H1 (cell line): Measurements from ENCODE around the gene PDZD8.

Source experiments
- EP300 ChIP-seq, 2 experiments: IDR thresholded peaks; 1 replicate in 1 of 2; 2 replicates in 1 of 2; pipeline ENCODE4 v1.6.1; 2011 to 2012; ENCODE audit warnings: low read depth in 2 of 2, low read length in 2 of 2, mild to moderate bottlenecking in 2 of 2, borderline replicate concordance in 1 of 2, inconsistent platforms in 1 of 2, moderate library complexity in 1 of 2
- JUND ChIP-seq: IDR thresholded peaks from 2 replicates; pipeline ENCODE4 v1.6.1; 2011; ENCODE audit warnings: mild to moderate bottlenecking, improper control_type of control experiment, low read length
- POLR2A ChIP-seq, 2 experiments: IDR thresholded peaks; 1 replicate in 1 of 2; 2 replicates in 1 of 2; pipeline ENCODE4 v1.6.1; 2011; ENCODE audit warnings: low read depth in 2 of 2, low read length in 2 of 2, mild to moderate bottlenecking in 2 of 2; ENCODE audit errors: control extremely low read depth in 1 of 2
- POLR2AphosphoS5 ChIP-seq: IDR thresholded peaks from 2 replicates; pipeline ENCODE4 v1.6.1; 2011; ENCODE audit warnings: low read depth, low read length
- RXRA ChIP-seq: IDR thresholded peaks from 2 replicates; pipeline ENCODE4 v1.6.1; 2011; ENCODE audit warnings: low read depth, mild to moderate bottlenecking, low read length, moderate library complexity; ENCODE audit not compliant: insufficient read depth
- SIX5 ChIP-seq: IDR thresholded peaks from 2 replicates; pipeline ENCODE4 v1.6.1; 2011; ENCODE audit warnings: mild to moderate bottlenecking, low read depth, low read length
- SP1 ChIP-seq: IDR thresholded peaks from 2 replicates; pipeline ENCODE4 v1.6.1; 2011; ENCODE audit warnings: low read depth, low read length
- TF ChIP-seq, protein P1 (sequence below), 3 experiments: IDR thresholded peaks; 1 replicate in 2 of 3; 2 replicates in 1 of 3; pipeline versions ENCODE4 v1.5.1 to v1.6.1; 2011; ENCODE audit warnings: low read length in 3 of 3, mild to moderate bottlenecking in 3 of 3, inconsistent platforms in 2 of 3, low read depth in 1 of 3, moderate library complexity in 1 of 3; ENCODE audit not compliant: insufficient read depth in 1 of 3; ENCODE audit errors: control extremely low read depth in 1 of 3

DNA sequence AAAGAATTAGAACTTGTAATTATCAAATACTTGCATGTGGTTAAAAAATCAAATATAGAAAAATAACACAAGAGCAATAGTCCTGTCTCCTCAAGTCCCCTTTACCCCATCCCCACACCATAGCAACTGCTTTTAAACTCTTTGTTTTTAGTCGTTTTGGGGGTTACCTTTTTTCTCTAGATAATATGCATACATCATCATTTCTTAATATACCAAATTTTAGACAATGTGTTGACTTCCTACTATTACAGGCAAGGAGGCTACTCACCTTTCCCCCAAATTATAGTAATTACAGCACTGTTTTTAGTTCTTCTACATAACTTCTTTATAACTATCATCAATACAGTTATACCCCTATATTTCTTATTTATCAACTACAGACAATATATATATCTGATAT lies 77.0 kb downstream of the PDZD8 start:
- TF ChIP-seq RXRA (no peak), POLR2AphosphoS5 (no peak), JUND (no peak), EP300 (IDR thresholded peaks at IDR 0.05; ENCODE audit: borderline replicate concordance in 1 of 2, low read depth in 2 of 2, low read length in 2 of 2) (no peak), POLR2A (IDR thresholded peaks at IDR 0.05; ENCODE audit: control extremely low read depth in 1 of 2, low read depth in 2 of 2, low read length in 2 of 2) (no peak), SIX5 (no peak), SP1 (no peak)
- TF ChIP-seq, protein P1, sequence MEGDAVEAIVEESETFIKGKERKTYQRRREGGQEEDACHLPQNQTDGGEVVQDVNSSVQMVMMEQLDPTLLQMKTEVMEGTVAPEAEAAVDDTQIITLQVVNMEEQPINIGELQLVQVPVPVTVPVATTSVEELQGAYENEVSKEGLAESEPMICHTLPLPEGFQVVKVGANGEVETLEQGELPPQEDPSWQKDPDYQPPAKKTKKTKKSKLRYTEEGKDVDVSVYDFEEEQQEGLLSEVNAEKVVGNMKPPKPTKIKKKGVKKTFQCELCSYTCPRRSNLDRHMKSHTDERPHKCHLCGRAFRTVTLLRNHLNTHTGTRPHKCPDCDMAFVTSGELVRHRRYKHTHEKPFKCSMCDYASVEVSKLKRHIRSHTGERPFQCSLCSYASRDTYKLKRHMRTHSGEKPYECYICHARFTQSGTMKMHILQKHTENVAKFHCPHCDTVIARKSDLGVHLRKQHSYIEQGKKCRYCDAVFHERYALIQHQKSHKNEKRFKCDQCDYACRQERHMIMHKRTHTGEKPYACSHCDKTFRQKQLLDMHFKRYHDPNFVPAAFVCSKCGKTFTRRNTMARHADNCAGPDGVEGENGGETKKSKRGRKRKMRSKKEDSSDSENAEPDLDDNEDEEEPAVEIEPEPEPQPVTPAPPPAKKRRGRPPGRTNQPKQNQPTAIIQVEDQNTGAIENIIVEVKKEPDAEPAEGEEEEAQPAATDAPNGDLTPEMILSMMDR (IDR thresholded peaks at IDR 0.05; ENCODE audit: control extremely low read depth in 1 of 3, insufficient read depth in 1 of 3, low read depth in 1 of 3, low read length in 3 of 3), result no peak
